Measurements from ENCODE around the gene DCBLD1. TPM values are rescaled to one million over a fixed set of nuclear protein-coding genes. Genes with fewer than 3 reads are reported as not detected.
A peak's percentile ranks its signal among the peaks of the same experiment; 100 is the strongest.

The DCBLD1 gene
- total RNA-seq, 2 experiments from 2014 or later, result 1.3 to 1.4 TPM

DNA sequence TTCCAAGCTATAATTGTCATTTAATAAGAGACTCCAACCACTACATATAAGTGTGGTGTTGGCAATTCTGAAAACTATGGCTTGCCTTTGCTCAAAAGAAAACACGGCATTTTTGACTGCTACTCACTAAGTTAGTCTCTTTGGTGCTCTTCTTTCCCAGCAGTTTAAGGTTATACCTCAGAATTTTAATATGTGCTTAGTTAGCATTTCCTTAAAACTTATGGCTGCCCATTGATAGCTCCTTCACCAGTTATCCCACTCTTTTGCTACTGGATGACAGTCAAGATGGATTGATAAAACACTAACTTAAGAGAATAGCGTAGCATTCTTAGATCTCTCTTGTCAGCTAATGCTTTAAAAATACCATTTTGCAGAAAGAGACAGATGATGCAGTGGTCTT is 85.8 kb downstream of the DCBLD1 start:
- intact Hi-C loops (cut with DNase I, micrococcal nuclease), result no loop called here
- Histone ChIP-seq H3K27ac (ENCODE audit: low read depth in 1 of 2, low read length in 2 of 2) (no peak overlapping the region), H3K36me3 (ENCODE audit: insufficient read depth, low read length) (peaks cover 81% of the 10 kb centered on the region), H3K27me3 (ENCODE audit: control insufficient read depth in 1 of 2, insufficient read depth in 2 of 2, low read length in 2 of 2) (no peaks in the 10 kb centered on the region), H3K9me3 (ENCODE audit: control insufficient read depth in 1 of 2, insufficient read depth in 1 of 2, low read length in 2 of 2) (no peaks in the 10 kb centered on the region), H3K4me3 (ENCODE audit: low read length) (no peak overlapping the region), H3K4me1 (ENCODE audit: insufficient read depth, low read length) (no peaks in the 10 kb centered on the region)
- Mint-ChIP-seq H3K4me1 (ENCODE audit: low read depth) (no peaks in the 10 kb centered on the region), H3K36me3 (ENCODE audit: low read depth) (peaks cover 78% of the 10 kb centered on the region), H3K4me3 (no peak overlapping the region), H3K27me3 (no peaks in the 10 kb centered on the region), H3K9me3 (no peaks in the 10 kb centered on the region), H3K27ac (no peak overlapping the region)
- ChIA-PET CTCF (interaction anchor here (1.4 kb wide), 1 partner anchor 36 kb away, joined by 5 read pairs; no protein-coding TSS in a partner anchor), POLR2A (no interaction called here)
- TF ChIP-seq, protein P1, sequence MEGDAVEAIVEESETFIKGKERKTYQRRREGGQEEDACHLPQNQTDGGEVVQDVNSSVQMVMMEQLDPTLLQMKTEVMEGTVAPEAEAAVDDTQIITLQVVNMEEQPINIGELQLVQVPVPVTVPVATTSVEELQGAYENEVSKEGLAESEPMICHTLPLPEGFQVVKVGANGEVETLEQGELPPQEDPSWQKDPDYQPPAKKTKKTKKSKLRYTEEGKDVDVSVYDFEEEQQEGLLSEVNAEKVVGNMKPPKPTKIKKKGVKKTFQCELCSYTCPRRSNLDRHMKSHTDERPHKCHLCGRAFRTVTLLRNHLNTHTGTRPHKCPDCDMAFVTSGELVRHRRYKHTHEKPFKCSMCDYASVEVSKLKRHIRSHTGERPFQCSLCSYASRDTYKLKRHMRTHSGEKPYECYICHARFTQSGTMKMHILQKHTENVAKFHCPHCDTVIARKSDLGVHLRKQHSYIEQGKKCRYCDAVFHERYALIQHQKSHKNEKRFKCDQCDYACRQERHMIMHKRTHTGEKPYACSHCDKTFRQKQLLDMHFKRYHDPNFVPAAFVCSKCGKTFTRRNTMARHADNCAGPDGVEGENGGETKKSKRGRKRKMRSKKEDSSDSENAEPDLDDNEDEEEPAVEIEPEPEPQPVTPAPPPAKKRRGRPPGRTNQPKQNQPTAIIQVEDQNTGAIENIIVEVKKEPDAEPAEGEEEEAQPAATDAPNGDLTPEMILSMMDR (IDR thresholded peaks at IDR 0.05), result no peak
- ATAC-seq (ENCODE audit: poor library complexity) (no peak), DNase-seq (no peak)

DNA sequence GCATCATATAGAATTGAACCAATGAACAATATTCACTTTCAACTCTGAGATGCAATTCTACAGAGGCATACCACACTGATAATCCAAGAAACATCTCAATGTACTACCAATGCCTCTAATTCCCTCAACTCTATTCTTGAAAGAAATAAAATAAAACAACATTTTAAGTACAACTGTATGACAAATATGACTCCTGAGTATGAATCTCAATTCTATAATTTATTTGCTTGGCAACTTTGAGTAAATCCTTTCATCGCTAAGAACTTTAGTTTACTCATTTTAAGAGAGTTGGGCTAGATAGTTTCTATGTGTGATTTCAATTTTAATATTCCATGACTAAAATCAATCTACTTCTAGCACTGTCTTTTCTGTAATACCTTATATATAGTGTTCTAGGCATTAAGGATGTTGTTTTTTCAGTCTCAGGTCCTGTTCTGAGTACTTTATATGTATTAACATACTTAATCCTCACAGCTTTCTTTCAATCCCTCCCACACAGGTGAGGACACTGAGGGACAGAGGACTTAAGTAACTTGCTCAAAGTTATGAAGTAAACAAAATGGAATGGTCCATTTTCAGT is 86.4 kb downstream of the DCBLD1 start:
- Histone ChIP-seq H3K4me1 (ENCODE audit: insufficient read depth, low read length) (no peaks in the 10 kb centered on the region), H3K36me3 (ENCODE audit: insufficient read depth, low read length) (peaks cover 82% of the 10 kb centered on the region), H3K9me3 (ENCODE audit: control insufficient read depth in 1 of 2, insufficient read depth in 1 of 2, low read length in 2 of 2) (no peaks in the 10 kb centered on the region), H3K27me3 (ENCODE audit: control insufficient read depth in 1 of 2, insufficient read depth in 2 of 2, low read length in 2 of 2) (no peaks in the 10 kb centered on the region), H3K4me3 (ENCODE audit: low read length) (no peak overlapping the region), H3K27ac (ENCODE audit: low read depth in 1 of 2, low read length in 2 of 2) (no peak overlapping the region)
- Mint-ChIP-seq H3K9me3 (no peaks in the 10 kb centered on the region), H3K27ac (no peak overlapping the region), H3K36me3 (ENCODE audit: low read depth) (peaks cover 84% of the 10 kb centered on the region), H3K27me3 (no peaks in the 10 kb centered on the region), H3K4me3 (no peak overlapping the region), H3K4me1 (ENCODE audit: low read depth) (no peaks in the 10 kb centered on the region)
- ATAC-seq (ENCODE audit: poor library complexity) (no peak), DNase-seq (no peak)
- ChIA-PET POLR2A (no interaction called here), CTCF (interaction anchor here (1.0 to 1.4 kb wide), 2 partner anchors 9 to 36 kb away, joined by 3 to 5 read pairs; no protein-coding TSS in a partner anchor)
- TF ChIP-seq, protein P1 (IDR thresholded peaks at IDR 0.05), result no peak
- intact Hi-C loops (cut with DNase I, micrococcal nuclease), result no loop called here

DNA sequence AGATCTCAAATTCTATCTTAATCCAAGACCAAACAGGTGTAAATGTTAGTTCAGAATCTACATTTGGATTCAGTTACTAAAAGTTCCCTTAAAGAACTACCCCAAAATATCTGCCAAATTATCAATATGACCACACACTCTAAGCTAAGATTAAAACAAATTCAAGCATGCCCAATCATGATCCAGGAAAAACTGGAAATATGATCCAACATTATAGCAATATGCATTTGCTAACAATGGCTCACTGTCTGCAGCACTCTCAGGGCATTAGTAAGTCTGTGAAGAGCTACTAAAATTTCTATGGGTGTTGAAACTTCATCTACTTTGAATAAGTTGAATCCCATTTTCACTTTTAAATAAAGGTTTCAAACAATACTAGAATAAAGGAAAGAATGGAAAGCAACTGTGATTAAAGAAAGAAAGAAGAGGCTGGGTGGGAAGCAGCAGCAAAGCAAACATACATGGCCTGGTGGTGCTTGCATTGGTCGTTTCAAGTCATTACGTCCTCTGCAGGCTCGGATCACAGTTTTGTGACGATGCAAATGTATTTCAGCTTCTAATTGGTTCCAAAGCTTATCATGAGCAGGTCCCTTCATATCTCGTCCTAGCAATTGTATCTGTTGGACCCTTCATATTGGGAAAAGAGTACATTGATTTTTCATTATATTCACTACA is 90.7 kb downstream of the DCBLD1 start:
- H3K27ac ChIP-seq (ENCODE audit: low read depth in 1 of 2, low read length in 2 of 2), result no peak overlapping the region
- peaks cover 66% of the 10 kb centered on the region for H3K36me3 ChIP-seq (ENCODE audit: insufficient read depth, low read length)
- H3K4me3 ChIP-seq (ENCODE audit: low read length), result no peak overlapping the region
- TF ChIP-seq, protein P1 (IDR thresholded peaks at IDR 0.05), result no peak
- intact Hi-C loops (cut with DNase I, micrococcal nuclease), result no loop called here
- Mint-ChIP-seq H3K4me1 (ENCODE audit: low read depth) (peaks cover 3% of the 10 kb centered on the region), H3K27me3 (no peaks in the 10 kb centered on the region), H3K4me3 (no peak overlapping the region), H3K36me3 (ENCODE audit: low read depth) (peaks cover 76% of the 10 kb centered on the region), H3K9me3 (no peaks in the 10 kb centered on the region), H3K27ac (peak overlapping the region; percentile 21)
- DNase-seq (no peak), ATAC-seq (ENCODE audit: poor library complexity) (no peak)
- H3K4me1 ChIP-seq (ENCODE audit: insufficient read depth, low read length), result no peaks in the 10 kb centered on the region
- ChIA-PET CTCF (interaction anchor here (1.2 to 1.6 kb wide), 2 partner anchors 13 to 26 kb away, joined by 3 to 5 read pairs; no protein-coding TSS in a partner anchor), POLR2A (interaction anchor here (0.8 kb wide), 1 partner anchor 29 kb away, joined by 4 read pairs; the partner anchor contains the start of gene GOPC)
- no peaks in the 10 kb centered on the region for H3K27me3 ChIP-seq (ENCODE audit: control insufficient read depth in 1 of 2, insufficient read depth in 2 of 2, low read length in 2 of 2)
- H3K9me3 ChIP-seq (ENCODE audit: control insufficient read depth in 1 of 2, insufficient read depth in 1 of 2, low read length in 2 of 2), result no peaks in the 10 kb centered on the region
